Neural progenitor cell (in vitro differentiated cells): Measurements from ENCODE around the gene DISP3. TPM values are rescaled to one million over a fixed set of nuclear protein-coding genes. Genes with fewer than 3 reads are reported as not detected.

Source experiments
- DNase-seq: peaks from one replicate; pipeline ENCODE4 v3.0.0-alpha.2; 2016; ENCODE audit warnings: low spot score
- H2AFZ ChIP-seq: fragments of 200-600 bp; sonication (generic); replicated peaks from 2 replicates; pipeline ENCODE4 v1.6.1; 2016; ENCODE audit warnings: antibody characterized with exemption
- H3F3A ChIP-seq: fragments of 200-600 bp; sonication (generic); 2 replicates; pipeline ENCODE4 v1.6.1; 2016; ENCODE audit warnings: antibody characterized with exemption, low read depth
- H3K27ac ChIP-seq: fragments of 200-600 bp; sonication (generic); 2 replicates; pipeline ENCODE4 v1.5.1; 2016; ENCODE audit warnings: mild to moderate bottlenecking
- H3K27me3 ChIP-seq: fragments of 200-600 bp; sonication (generic); 2 replicates; pipeline ENCODE4 v1.6.1; 2016; ENCODE audit warnings: mild to moderate bottlenecking, moderate library complexity
- H3K36me3 ChIP-seq: fragments of 200-600 bp; sonication (generic); 2 replicates; pipeline ENCODE4 v1.5.1; 2016
- H3K4me1 ChIP-seq: fragments of 200-600 bp; sonication (generic); 2 replicates; pipeline ENCODE4 v1.6.1; 2016; ENCODE audit warnings: mixed run types
- H3K4me2 ChIP-seq: fragments of 200-600 bp; sonication (generic); 2 replicates; pipeline ENCODE4 v1.6.1; 2016
- H3K4me3 ChIP-seq: fragments of 200-600 bp; sonication (generic); 2 replicates; pipeline ENCODE4 v1.5.1; 2016
- H3K79me2 ChIP-seq: fragments of 200-600 bp; sonication (generic); 2 replicates; pipeline ENCODE4 v1.6.1; 2016; ENCODE audit warnings: low read depth
- H3K9ac ChIP-seq: fragments of 200-600 bp; sonication (generic); 2 replicates; pipeline ENCODE4 v1.6.1; 2016
- H3K9me3 ChIP-seq: fragments of 200-600 bp; sonication (generic); 2 replicates; pipeline ENCODE4 v1.5.1; 2016; ENCODE audit warnings: low read depth
- H4K20me1 ChIP-seq: fragments of 200-600 bp; sonication (generic); 2 replicates; pipeline ENCODE4 v1.6.1; 2016; ENCODE audit warnings: low read depth
- H3K27ac Mint-ChIP-seq: 3 replicates; pipeline ENCODE4 v1.8.0; 2021; ENCODE audit warnings: mixed read lengths
- H3K27me3 Mint-ChIP-seq: 2 replicates; pipeline ENCODE4 v1.8.0; 2022; ENCODE audit warnings: low read depth, mild to moderate bottlenecking, inconsistent platforms, moderate library complexity, mixed read lengths; ENCODE audit not compliant: insufficient read depth
- H3K36me3 Mint-ChIP-seq: 3 replicates; pipeline ENCODE4 v1.8.0; 2021; ENCODE audit warnings: mixed read lengths
- H3K4me1 Mint-ChIP-seq: 3 replicates; pipeline ENCODE4 v1.8.0; 2021; ENCODE audit warnings: mixed read lengths
- H3K4me3 Mint-ChIP-seq: 3 replicates; pipeline ENCODE4 v1.8.0; 2021; ENCODE audit warnings: mild to moderate bottlenecking, moderate library complexity, mixed read lengths
- H3K9me3 Mint-ChIP-seq: 3 replicates; pipeline ENCODE4 v1.8.0; 2020; ENCODE audit warnings: mixed read lengths
- CTCF ChIP-seq: fragments of 200-600 bp; sonication (generic); IDR thresholded peaks from 2 replicates; pipeline ENCODE4 v1.5.1; 2017; ENCODE audit warnings: antibody characterized with exemption, mild to moderate bottlenecking
- EZH2 ChIP-seq: fragments of 200-600 bp; sonication (generic); IDR thresholded peaks from 2 replicates; pipeline ENCODE4 v1.6.1; 2017; ENCODE audit warnings: antibody characterized with exemption, mild to moderate bottlenecking, moderate library complexity
- EZH2phosphoT487 ChIP-seq: fragments of 200-600 bp; sonication (generic); IDR thresholded peaks from 2 replicates; pipeline ENCODE4 v1.6.1; 2017; ENCODE audit warnings: antibody characterized with exemption
- total RNA-seq: library from RNA; depleted of rRNA; stranded (reverse); fragments of >200 nt; gene quantifications from 2 replicates; pipeline ENCODE4 v1.2.3, GENCODE V29; 2015; ENCODE audit warnings: low replicate concordance

The DISP3 gene
- total RNA-seq, 1 donor from 2014 or later: 2.0 TPM

GRCh38 chr1:11455967-11456570 is 22.9 kb upstream of the DISP3 start:
- no peaks in the 10 kb centered on the region for H3F3A ChIP-seq
- no peak for TF ChIP-seq CTCF
- TF ChIP-seq EZH2: no peak
- no peak for TF ChIP-seq EZH2phosphoT487

GRCh38 chr1:11456965-11457364 is 22.0 kb upstream of the DISP3 start:
- no peak overlapping the region for H3K27ac ChIP-seq
- TF ChIP-seq EZH2phosphoT487 (no peak), CTCF (no peak), EZH2 (no peak)
- H3K79me2 ChIP-seq: no peaks in the 10 kb centered on the region
- peaks cover 9% of the 10 kb centered on the region for H3K27me3 Mint-ChIP-seq
- H3K4me1 Mint-ChIP-seq: peaks cover 24% of the 10 kb centered on the region
- no peak overlapping the region for H3K4me3 Mint-ChIP-seq
- no peak overlapping the region for H3K4me3 ChIP-seq
- H3K4me1 ChIP-seq: no peaks in the 10 kb centered on the region
- no peaks in the 10 kb centered on the region for H3K36me3 Mint-ChIP-seq
- H3F3A ChIP-seq: no peaks in the 10 kb centered on the region
- no peaks in the 10 kb centered on the region for H3K9me3 Mint-ChIP-seq
- H4K20me1 ChIP-seq: no peaks in the 10 kb centered on the region
- no peak for DNase-seq
- no peaks in the 10 kb centered on the region for H3K27me3 ChIP-seq
- H3K9me3 ChIP-seq: no peaks in the 10 kb centered on the region
- no peak overlapping the region for H2AFZ ChIP-seq
- no peaks in the 10 kb centered on the region for H3K36me3 ChIP-seq
- H3K9ac ChIP-seq: no peak overlapping the region
- no peak overlapping the region for H3K4me2 ChIP-seq
- no peak overlapping the region for H3K27ac Mint-ChIP-seq

More at GRCh38 chr1:11455967-11456570, 22.9 kb upstream of the DISP3 start:
- Histone ChIP-seq H3K4me1 (no peaks in the 10 kb centered on the region), H4K20me1 (no peaks in the 10 kb centered on the region), H3K4me2 (no peak overlapping the region), H3K4me3 (no peak overlapping the region), H3K79me2 (no peaks in the 10 kb centered on the region), H2AFZ (no peak overlapping the region), H3K9ac (no peak overlapping the region), H3K27me3 (no peaks in the 10 kb centered on the region), H3K27ac (no peak overlapping the region), H3K9me3 (no peaks in the 10 kb centered on the region), H3K36me3 (no peaks in the 10 kb centered on the region)
- Mint-ChIP-seq H3K9me3 (no peaks in the 10 kb centered on the region), H3K36me3 (no peaks in the 10 kb centered on the region), H3K27me3 (peaks cover 12% of the 10 kb centered on the region), H3K4me1 (peaks cover 20% of the 10 kb centered on the region), H3K27ac (no peak overlapping the region), H3K4me3 (no peak overlapping the region)
- no peak for DNase-seq

GRCh38 chr1:11458811-11459275 is 20.1 kb upstream of the DISP3 start:
- H3K4me1 ChIP-seq: no peaks in the 10 kb centered on the region
- H3K36me3 ChIP-seq: no peaks in the 10 kb centered on the region
- Mint-ChIP-seq H3K27ac (peak overlapping the region; percentile 79), H3K27me3 (peaks cover 9% of the 10 kb centered on the region), H3K4me1 (peaks cover 26% of the 10 kb centered on the region), H3K4me3 (no peak overlapping the region), H3K9me3 (no peaks in the 10 kb centered on the region), H3K36me3 (no peaks in the 10 kb centered on the region)
- no peak overlapping the region for H3K9ac ChIP-seq
- no peak overlapping the region for H3K27ac ChIP-seq
- no peaks in the 10 kb centered on the region for H3F3A ChIP-seq
- no peaks in the 10 kb centered on the region for H3K9me3 ChIP-seq
- no peak overlapping the region for H2AFZ ChIP-seq
- no peaks in the 10 kb centered on the region for H4K20me1 ChIP-seq
- no peak overlapping the region for H3K4me3 ChIP-seq
- TF ChIP-seq CTCF (no peak), EZH2phosphoT487 (no peak)
- peak; percentile 16 for DNase-seq
- H3K4me2 ChIP-seq: no peak overlapping the region
- H3K79me2 ChIP-seq: no peaks in the 10 kb centered on the region
- H3K27me3 ChIP-seq: no peaks in the 10 kb centered on the region
